GM23338 (cell line): ENCODE data around the gene BST2. TPM values are rescaled to one million over a fixed set of nuclear protein-coding genes. Genes with fewer than 3 reads are reported as not detected.

Experiments used
- polyA plus RNA-seq: library from polyadenylated mRNA; unstranded; fragments of >200 nt; fragmentation: Nextera tagmentation; extraction: Ambion mirVana; gene quantifications from 2 replicates; pipeline ENCODE4 v1.2.1, GENCODE V29; 2016
- total RNA-seq: library from RNA; depleted of rRNA; stranded (reverse); fragments of >200 nt; shearing (Covaris generic); gene quantifications from 2 replicates; pipeline ENCODE4 v1.2.3, GENCODE V29; 2014; rRNA removed

The BST2 gene
- total and polyA plus RNA-seq, 2 experiments from 2014 or later = 24.9 to 33.9 TPM

Other genes with a start within 250 kb of the BST2 start
- 13.7 and 15.5 TPM in 2 replicates for gene USE1, start 190.3 kb downstream of the BST2 start, total RNA-seq
- 18.6 and 19.4 TPM in 2 replicates for gene USE1, start 190.3 kb downstream of the BST2 start, polyA plus RNA-seq
- 9.6 and 12.7 TPM in 2 replicates for gene OCEL1, start 179.4 kb downstream of the BST2 start, total RNA-seq
- gene OCEL1, start 179.4 kb downstream of the BST2 start, polyA plus RNA-seq = 47.4 and 50.6 TPM in 2 replicates
- 172 and 209 TPM in 2 replicates for gene NR2F6, start 159.7 kb downstream of the BST2 start, total RNA-seq
- gene NR2F6, start 159.7 kb downstream of the BST2 start, polyA plus RNA-seq = 64.0 and 67.4 TPM in 2 replicates
- 5.2 and 5.6 TPM in 2 replicates for gene USHBP1, start 140.9 kb downstream of the BST2 start, total RNA-seq
- 4.0 and 4.6 TPM in 2 replicates for gene USHBP1, start 140.9 kb downstream of the BST2 start, polyA plus RNA-seq
- 78.1 and 87.8 TPM in 2 replicates for gene BABAM1, start 138.2 kb downstream of the BST2 start, total RNA-seq
- gene BABAM1, start 138.2 kb downstream of the BST2 start, polyA plus RNA-seq = 88.7 and 95.0 TPM in 2 replicates
- gene ANKLE1, start 123.7 kb downstream of the BST2 start, total RNA-seq = 20.2 and 50.1 TPM in 2 replicates
- gene ANKLE1, start 123.7 kb downstream of the BST2 start, polyA plus RNA-seq = 9.1 and 11.2 TPM in 2 replicates
- 11.4 and 16.5 TPM in 2 replicates for gene ABHD8, start 102.2 kb downstream of the BST2 start, total RNA-seq
- 5.0 and 5.5 TPM in 2 replicates for gene ABHD8, start 102.2 kb downstream of the BST2 start, polyA plus RNA-seq
- gene MRPL34, start 99.8 kb downstream of the BST2 start, total RNA-seq = 59.9 and 70.6 TPM in 2 replicates
- 266 and 280 TPM in 2 replicates for gene MRPL34, start 99.8 kb downstream of the BST2 start, polyA plus RNA-seq
- gene DDA1, start 96.1 kb downstream of the BST2 start, total RNA-seq = 28.2 and 34.6 TPM in 2 replicates
- 107 and 112 TPM in 2 replicates for gene DDA1, start 96.1 kb downstream of the BST2 start, polyA plus RNA-seq
- gene ANO8, start 70.8 kb downstream of the BST2 start, total RNA-seq = 14.4 and 24.9 TPM in 2 replicates
- 4.3 and 4.5 TPM in 2 replicates for gene ANO8, start 70.8 kb downstream of the BST2 start, polyA plus RNA-seq
- 67.8 and 78.6 TPM in 2 replicates for gene GTPBP3, start 68.1 kb downstream of the BST2 start, total RNA-seq
- gene GTPBP3, start 68.1 kb downstream of the BST2 start, polyA plus RNA-seq = 23.5 and 25.4 TPM in 2 replicates
- gene PLVAP, start 28.3 kb downstream of the BST2 start, total RNA-seq = not detected in 2 replicates
- gene PLVAP, start 28.3 kb downstream of the BST2 start, polyA plus RNA-seq = not detected in 2 replicates
- 0.49 TPM in 1 of 2 replicates, not detected in the other for gene CCDC194, start 11.4 kb downstream of the BST2 start, total RNA-seq
- 0.38 TPM in 1 of 2 replicates, not detected in the other for gene CCDC194, start 11.4 kb downstream of the BST2 start, polyA plus RNA-seq
- 49.9 and 60.3 TPM in 2 replicates for gene MVB12A, start 14.4 kb upstream of the BST2 start, total RNA-seq
- gene MVB12A, start 14.4 kb upstream of the BST2 start, polyA plus RNA-seq = 36.6 and 43.5 TPM in 2 replicates
- 0.90 and 1.8 TPM in 2 replicates for gene TMEM221, start 43.0 kb upstream of the BST2 start, total RNA-seq
- 0.40 and 1.8 TPM in 2 replicates for gene TMEM221, start 43.0 kb upstream of the BST2 start, polyA plus RNA-seq
- not detected in 2 replicates for gene NXNL1, start 55.3 kb upstream of the BST2 start, total RNA-seq
- gene NXNL1, start 55.3 kb upstream of the BST2 start, polyA plus RNA-seq = not detected in 2 replicates
- 9.3 and 11.6 TPM in 2 replicates for gene SLC27A1, start 64.9 kb upstream of the BST2 start, total RNA-seq
- 2.1 and 3.5 TPM in 2 replicates for gene SLC27A1, start 64.9 kb upstream of the BST2 start, polyA plus RNA-seq
- gene PGLS, start 106.0 kb upstream of the BST2 start, total RNA-seq = 55.4 and 63.5 TPM in 2 replicates
- 56.9 and 62.2 TPM in 2 replicates for gene PGLS, start 106.0 kb upstream of the BST2 start, polyA plus RNA-seq
- gene COLGALT1, start 150.0 kb upstream of the BST2 start, total RNA-seq = 52.0 and 63.4 TPM in 2 replicates
- gene COLGALT1, start 150.0 kb upstream of the BST2 start, polyA plus RNA-seq = 16.1 and 18.2 TPM in 2 replicates